Liver (tissue), 9 donors: ENCODE results near the gene TMA7B. TPM values are rescaled to one million over a fixed set of nuclear protein-coding genes. Genes with fewer than 3 reads are reported as not detected.

Experiments used
- DNase-seq: peaks from one replicate; pipeline ENCODE4 v3.0.0-alpha.2; 2017; ENCODE audit warnings: low spot score
- H3K27ac ChIP-seq, 2 donors: one replicate each; pipeline ENCODE4 v1.7.0; 2013; ENCODE audit warnings: inconsistent platforms in 2 of 2, low read length in 2 of 2, control low read depth in 1 of 2, low read depth in 1 of 2, mild to moderate bottlenecking in 1 of 2
- H3K27me3 ChIP-seq, 4 donors: one replicate each; pipeline versions ENCODE4 v1.6.1 to v1.7.0; 2013; ENCODE audit warnings: low read length in 3 of 4, inconsistent platforms in 1 of 4, mild to moderate bottlenecking in 1 of 4, moderate library complexity in 1 of 4; ENCODE audit not compliant: control insufficient read depth in 4 of 4, insufficient read depth in 4 of 4
- H3K36me3 ChIP-seq, 4 donors: one replicate each; pipeline versions ENCODE4 v1.6.1 to v1.7.0; 2013; ENCODE audit warnings: low read length in 3 of 4, mild to moderate bottlenecking in 3 of 4, low read depth in 1 of 4, moderate library complexity in 1 of 4; ENCODE audit not compliant: control insufficient read depth in 4 of 4, insufficient read depth in 3 of 4
- H3K4me1 ChIP-seq, 4 donors: one replicate each; pipeline versions ENCODE4 v1.6.1 to v1.7.0; 2013; ENCODE audit warnings: low read length in 3 of 4, mild to moderate bottlenecking in 3 of 4, moderate library complexity in 1 of 4; ENCODE audit not compliant: control insufficient read depth in 4 of 4, insufficient read depth in 4 of 4
- H3K4me3 ChIP-seq, 3 donors: one replicate each; pipeline versions ENCODE4 v1.6.1 to v1.7.0; 2013; ENCODE audit warnings: low read length in 3 of 3, control low read depth in 1 of 3, low read depth in 1 of 3, mild to moderate bottlenecking in 1 of 3
- H3K9ac ChIP-seq, 2 donors: one replicate each; pipeline ENCODE4 v1.7.0; 2013; ENCODE audit warnings: low read length in 2 of 2, mild to moderate bottlenecking in 2 of 2, moderate library complexity in 2 of 2, control low read depth in 1 of 2, low read depth in 1 of 2
- H3K9me3 ChIP-seq, 4 donors: one replicate each; pipeline versions ENCODE4 v1.6.1 to v1.7.0; 2013; ENCODE audit warnings: low read length in 3 of 4; ENCODE audit not compliant: control insufficient read depth in 4 of 4
- CTCF ChIP-seq: fragments of 150-350 bp; IDR thresholded peaks from 2 replicates; pipeline ENCODE4 v1.5.1; 2017; ENCODE audit warnings: improper control_type of control experiment, low read depth, low read length; ENCODE audit not compliant: missing input control
- EGR1 ChIP-seq, 2 donors: IDR thresholded peaks; 2 replicates each; pipeline ENCODE4 v1.6.1; 2016 to 2018; ENCODE audit warnings: antibody characterized with exemption in 2 of 2, low read depth in 2 of 2
- FOXA2 ChIP-seq: IDR thresholded peaks from 2 replicates; pipeline ENCODE4 v1.6.1; 2016; ENCODE audit warnings: antibody characterized with exemption
- HNF4A ChIP-seq, 2 donors: conservative IDR thresholded peaks; 2 replicates each; pipeline ENCODE4 v1.6.1; 2016; ENCODE audit warnings: antibody characterized with exemption in 2 of 2, mild to moderate bottlenecking in 2 of 2
- JUND ChIP-seq, 2 donors: IDR thresholded peaks; 2 replicates each; pipeline ENCODE4 v1.6.1; 2016; ENCODE audit warnings: antibody characterized with exemption in 2 of 2
- MAX ChIP-seq: IDR thresholded peaks from 2 replicates; pipeline ENCODE4 v1.6.1; 2016; ENCODE audit warnings: antibody characterized with exemption
- NR2F2 ChIP-seq: IDR thresholded peaks from 2 replicates; pipeline ENCODE4 v1.6.1; 2016; ENCODE audit warnings: antibody characterized with exemption
- REST ChIP-seq: IDR thresholded peaks from 2 replicates; pipeline ENCODE4 v1.6.1; 2016; ENCODE audit warnings: antibody characterized with exemption, mild to moderate bottlenecking
- RXRA ChIP-seq, 2 donors: IDR thresholded peaks; 2 replicates each; pipeline ENCODE4 v1.6.1; 2017 to 2018; ENCODE audit warnings: antibody characterized with exemption in 2 of 2, mild to moderate bottlenecking in 1 of 2
- TAF1 ChIP-seq: conservative IDR thresholded peaks from 2 replicates; pipeline ENCODE4 v1.6.1; 2016; ENCODE audit warnings: antibody characterized with exemption, mild to moderate bottlenecking
- YY1 ChIP-seq: IDR thresholded peaks from 2 replicates; pipeline ENCODE4 v1.6.1; 2016; ENCODE audit warnings: antibody characterized with exemption, mild to moderate bottlenecking
- WGBS: extraction: QIAGEN DNeasy Blood & Tissue Kit; methylation state at CpG from one replicate; pipeline ENCODE4 v1.1.7; 2013; 5-methylcytosine and 5-hydroxymethylcytosine counted together
- polyA plus RNA-seq, 2 donors: library from polyadenylated mRNA; stranded (reverse) in 1 of 2; unstranded in 1 of 2; fragments of 200-250 nt in 1 of 2; fragments of >200 nt in 1 of 2; fragmentation: Nextera tagmentation in 1 of 2; extraction: Ambion mirVana in 1 of 2; gene quantifications; one replicate each; pipeline versions ENCODE4 v1.2.1 to v1.2.3, GENCODE V29; 2013 to 2015
- total RNA-seq, 2 donors: library from RNA; depleted of rRNA; stranded (reverse); fragments of >200 nt; gene quantifications; one replicate each; pipeline ENCODE4 v1.2.3, GENCODE V29; 2014
- donor health status: healthy.
- donor health status: healthy.
- donor health status: healthy.
- donor health status: healthy.
- donor health status: healthy.

TMA7B gene
- total and polyA plus RNA-seq, 4 donors, result 0.25 to 2.1 TPM; not detected in 2

- no peaks in the 10 kb centered on the region for H3K36me3 ChIP-seq
- no peak for TF ChIP-seq JUND (IDR thresholded peaks at IDR 0.05)
- no peak for TF ChIP-seq YY1
- no peak for TF ChIP-seq CTCF
- TF ChIP-seq FOXA2, result no peak
- no peak overlapping the region for H3K27ac ChIP-seq
- no peak overlapping the region for H3K9ac ChIP-seq
- peaks cover 0 to 6% (median 0%) of the 10 kb centered on the region in 4 donors for H3K27me3 ChIP-seq
- H3K9me3 ChIP-seq, result no peaks in the 10 kb centered on the region
- 83% methylated on average over 6 of the region's 6 CpGs for WGBS
- DNase-seq, result no peak
- H3K4me1 ChIP-seq, result no peaks in the 10 kb centered on the region
- no peak overlapping the region for H3K4me3 ChIP-seq
Measured at GRCh38 chr22:39935612-39936011, 24.6 kb upstream of the TMA7B start.

- no peaks in the 10 kb centered on the region for H3K36me3 ChIP-seq
- H3K27me3 ChIP-seq, result peaks cover 0 to 2% (median 0%) of the 10 kb centered on the region in 4 donors
- H3K4me1 ChIP-seq, result no peaks in the 10 kb centered on the region
- no peaks in the 10 kb centered on the region for H3K9me3 ChIP-seq
- H3K9ac ChIP-seq, result no peak overlapping the region
- no peak for DNase-seq
- 66% methylated on average over 6 of the region's 6 CpGs for WGBS
- no peak overlapping the region for H3K4me3 ChIP-seq
- no peak for TF ChIP-seq EGR1 (IDR thresholded peaks at IDR 0.05; ENCODE audit: low read depth in 2 of 2)
- TF ChIP-seq RXRA (IDR thresholded peaks at IDR 0.05), result no peak
- no peak for TF ChIP-seq HNF4A (conservative IDR thresholded peaks at IDR 0.05)
- no peak for TF ChIP-seq TAF1
- TF ChIP-seq MAX, result no peak
- no peak for TF ChIP-seq REST
- no peak for TF ChIP-seq YY1
- TF ChIP-seq NR2F2, result no peak
- no peak for TF ChIP-seq CTCF
- no peak overlapping the region for H3K27ac ChIP-seq
Measured at GRCh38 chr22:39936523-39937145, 23.6 kb upstream of the TMA7B start.
